ENCODE results near the gene DCTN5. TPM values are rescaled to one million over a fixed set of nuclear protein-coding genes. Genes with fewer than 3 reads are reported as not detected.

The DCTN5 gene
- total and polyA plus RNA-seq, 2 of the 13 experiments (the other 11 are each of a cell fraction or from before 2014, with no cell fraction given), result 105 to 207 TPM

GRCh38 chr16:23595246-23595950 lies 45.9 kb upstream of the DCTN5 start (continued):
- TF ChIP-seq, protein P1, sequence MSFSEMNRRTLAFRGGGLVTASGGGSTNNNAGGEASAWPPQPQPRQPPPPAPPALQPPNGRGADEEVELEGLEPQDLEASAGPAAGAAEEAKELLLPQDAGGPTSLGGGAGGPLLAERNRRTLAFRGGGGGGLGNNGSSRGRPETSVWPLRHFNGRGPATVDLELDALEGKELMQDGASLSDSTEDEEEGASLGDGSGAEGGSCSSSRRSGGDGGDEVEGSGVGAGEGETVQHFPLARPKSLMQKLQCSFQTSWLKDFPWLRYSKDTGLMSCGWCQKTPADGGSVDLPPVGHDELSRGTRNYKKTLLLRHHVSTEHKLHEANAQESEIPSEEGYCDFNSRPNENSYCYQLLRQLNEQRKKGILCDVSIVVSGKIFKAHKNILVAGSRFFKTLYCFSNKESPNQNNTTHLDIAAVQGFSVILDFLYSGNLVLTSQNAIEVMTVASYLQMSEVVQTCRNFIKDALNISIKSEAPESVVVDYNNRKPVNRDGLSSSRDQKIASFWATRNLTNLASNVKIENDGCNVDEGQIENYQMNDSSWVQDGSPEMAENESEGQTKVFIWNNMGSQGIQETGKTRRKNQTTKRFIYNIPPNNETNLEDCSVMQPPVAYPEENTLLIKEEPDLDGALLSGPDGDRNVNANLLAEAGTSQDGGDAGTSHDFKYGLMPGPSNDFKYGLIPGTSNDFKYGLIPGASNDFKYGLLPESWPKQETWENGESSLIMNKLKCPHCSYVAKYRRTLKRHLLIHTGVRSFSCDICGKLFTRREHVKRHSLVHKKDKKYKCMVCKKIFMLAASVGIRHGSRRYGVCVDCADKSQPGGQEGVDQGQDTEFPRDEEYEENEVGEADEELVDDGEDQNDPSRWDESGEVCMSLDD (CRISPR knock-in tag; IDR thresholded peaks at IDR 0.05; ENCODE audit: borderline replicate concordance), result no peak
- no peak for TF ChIP-seq ZSCAN20 (CRISPR knock-in tag; IDR thresholded peaks at IDR 0.05; ENCODE audit: borderline replicate concordance)
- TF ChIP-seq SP1 (IDR thresholded peaks at IDR 0.05), result no peak
- no peak for TF ChIP-seq SP1 (CRISPR knock-in tag; IDR thresholded peaks at IDR 0.05)
- TF ChIP-seq ZNF567 (CRISPR knock-in tag; IDR thresholded peaks at IDR 0.05; ENCODE audit: borderline replicate concordance), result no peak
- TF ChIP-seq REL (CRISPR knock-in tag; conservative IDR thresholded peaks at IDR 0.05), result no peak
- TF ChIP-seq ZNF614 (CRISPR knock-in tag; IDR thresholded peaks at IDR 0.05; ENCODE audit: borderline replicate concordance), result no peak
- peak; percentile 41 for TF ChIP-seq MED8 (CRISPR knock-in tag; IDR thresholded peaks at IDR 0.05; ENCODE audit: insufficient replicate concordance)
- TF ChIP-seq NPAS2 (CRISPR knock-in tag; IDR thresholded peaks at IDR 0.05; ENCODE audit: borderline replicate concordance), result no peak
- TF ChIP-seq, protein P2, sequence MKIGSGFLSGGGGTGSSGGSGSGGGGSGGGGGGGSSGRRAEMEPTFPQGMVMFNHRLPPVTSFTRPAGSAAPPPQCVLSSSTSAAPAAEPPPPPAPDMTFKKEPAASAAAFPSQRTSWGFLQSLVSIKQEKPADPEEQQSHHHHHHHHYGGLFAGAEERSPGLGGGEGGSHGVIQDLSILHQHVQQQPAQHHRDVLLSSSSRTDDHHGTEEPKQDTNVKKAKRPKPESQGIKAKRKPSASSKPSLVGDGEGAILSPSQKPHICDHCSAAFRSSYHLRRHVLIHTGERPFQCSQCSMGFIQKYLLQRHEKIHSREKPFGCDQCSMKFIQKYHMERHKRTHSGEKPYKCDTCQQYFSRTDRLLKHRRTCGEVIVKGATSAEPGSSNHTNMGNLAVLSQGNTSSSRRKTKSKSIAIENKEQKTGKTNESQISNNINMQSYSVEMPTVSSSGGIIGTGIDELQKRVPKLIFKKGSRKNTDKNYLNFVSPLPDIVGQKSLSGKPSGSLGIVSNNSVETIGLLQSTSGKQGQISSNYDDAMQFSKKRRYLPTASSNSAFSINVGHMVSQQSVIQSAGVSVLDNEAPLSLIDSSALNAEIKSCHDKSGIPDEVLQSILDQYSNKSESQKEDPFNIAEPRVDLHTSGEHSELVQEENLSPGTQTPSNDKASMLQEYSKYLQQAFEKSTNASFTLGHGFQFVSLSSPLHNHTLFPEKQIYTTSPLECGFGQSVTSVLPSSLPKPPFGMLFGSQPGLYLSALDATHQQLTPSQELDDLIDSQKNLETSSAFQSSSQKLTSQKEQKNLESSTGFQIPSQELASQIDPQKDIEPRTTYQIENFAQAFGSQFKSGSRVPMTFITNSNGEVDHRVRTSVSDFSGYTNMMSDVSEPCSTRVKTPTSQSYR (CRISPR knock-in tag; IDR thresholded peaks at IDR 0.05; ENCODE audit: borderline replicate concordance), result no peak
- peak; percentile 17; the same call in 1 of the 2 replicates for TF ChIP-seq ZKSCAN5 (CRISPR knock-in tag; IDR thresholded peaks at IDR 0.05)
- no peak for TF ChIP-seq ZSCAN31 (CRISPR knock-in tag; IDR thresholded peaks at IDR 0.05; ENCODE audit: low read depth)
- no peak for TF ChIP-seq HCFC1 (IDR thresholded peaks at IDR 0.05; ENCODE audit: low read depth, low read length)
- no peak for TF ChIP-seq MYC (CRISPR knock-in tag; IDR thresholded peaks at IDR 0.05; ENCODE audit: borderline replicate concordance)
- TF ChIP-seq FIP1L1 (IDR thresholded peaks at IDR 0.05; ENCODE audit: borderline replicate concordance, insufficient read depth, low read depth, low read length), result no peak
- TF ChIP-seq ZNF75D (CRISPR knock-in tag; IDR thresholded peaks at IDR 0.05; ENCODE audit: borderline replicate concordance), result no peak
- TF ChIP-seq ZNF850 (CRISPR knock-in tag; conservative IDR thresholded peaks at IDR 0.05), result peak; percentile 96; the same call in 1 of the 2 replicates
- TF ChIP-seq PLSCR1 (CRISPR knock-in tag; IDR thresholded peaks at IDR 0.05; ENCODE audit: borderline replicate concordance), result no peak
- no peak for TF ChIP-seq IKZF1 (IDR thresholded peaks at IDR 0.05)
- TF ChIP-seq HNF4G (IDR thresholded peaks at IDR 0.05; ENCODE audit: borderline replicate concordance, low read depth, low read length), result peak; percentile 33; the same call in 1 of the 2 replicates
- TF ChIP-seq HNF4G (CRISPR knock-in tag; IDR thresholded peaks at IDR 0.05; ENCODE audit: borderline replicate concordance, low read depth), result no peak
- TF ChIP-seq HIVEP1 (CRISPR knock-in tag; IDR thresholded peaks at IDR 0.05), result 0 out of 2 replicates have a peak, but pooled peaks have one; percentile 7
- TF ChIP-seq SIX4 (CRISPR knock-in tag; IDR thresholded peaks at IDR 0.05), result no peak
- TF ChIP-seq ZFP90 (CRISPR knock-in tag; IDR thresholded peaks at IDR 0.05; ENCODE audit: borderline replicate concordance), result no peak; the same call in 1 of the 2 replicates
